GM13976 (cell line): ENCODE results near the gene JAG2.

ENCODE experiments used
- DNase-seq: peaks from one replicate; pipeline ENCODE4 v3.0.0; 2012; ENCODE audit warnings: low spot score
- in situ Hi-C: fragments of 300-500 bp; cut with MboI; formaldehyde crosslinking; loops from one replicate; pipeline ENCODE4 v1.12.0; 2022; ENCODE audit warnings: low sequenced_read_pairs, mixed read lengths, inconsistent platforms; ENCODE audit not compliant: unreplicated experiment
- TF ChIP-seq, protein P1 (sequence below): IDR thresholded peaks from 2 replicates; pipeline ENCODE4 v1.5.1; 2012; ENCODE audit warnings: borderline replicate concordance, mild to moderate bottlenecking; ENCODE audit not compliant: insufficient read depth; ENCODE audit errors: extremely low read depth, missing control alignments, control extremely low read depth

JAG2 gene

DNA sequence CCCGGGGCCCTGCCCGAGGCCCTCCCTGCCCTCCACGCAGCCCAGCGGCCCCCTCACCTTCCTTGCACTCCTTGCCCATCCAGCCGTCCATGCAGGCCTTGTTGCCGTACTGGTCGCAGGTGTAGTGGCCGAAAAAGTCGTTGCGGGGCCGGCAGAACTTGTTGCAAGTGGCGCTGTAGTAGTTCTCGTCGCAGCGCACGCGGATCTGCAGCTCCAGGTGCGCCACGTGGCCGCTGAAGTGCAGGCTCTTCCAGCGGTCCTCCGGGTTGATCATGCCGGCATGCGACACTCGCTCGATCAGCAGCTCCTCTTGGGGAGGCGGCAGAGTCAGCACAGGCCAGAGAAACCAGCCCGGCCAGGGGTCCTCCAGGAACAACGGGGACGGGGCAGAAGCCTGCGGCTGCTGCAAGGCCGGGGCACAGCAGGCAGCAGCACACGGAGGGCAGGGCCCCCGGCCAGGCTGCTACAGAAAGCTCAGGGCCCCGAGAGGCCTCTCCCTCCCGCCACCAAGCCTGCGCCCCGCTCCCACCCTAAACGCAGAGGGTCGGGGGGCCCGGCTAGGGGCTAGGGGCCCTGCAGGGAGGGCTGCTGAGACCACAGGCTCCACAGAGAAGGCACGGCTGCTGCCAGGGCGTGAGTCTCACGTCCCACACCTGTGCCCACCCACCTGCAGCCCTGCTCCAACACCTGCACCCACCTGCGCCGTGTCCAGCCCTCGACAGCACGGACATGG is 12.7 kb downstream of the JAG2 start:
- in situ Hi-C loops = no loop called here
- no peak for DNase-seq
- TF ChIP-seq, protein P1, sequence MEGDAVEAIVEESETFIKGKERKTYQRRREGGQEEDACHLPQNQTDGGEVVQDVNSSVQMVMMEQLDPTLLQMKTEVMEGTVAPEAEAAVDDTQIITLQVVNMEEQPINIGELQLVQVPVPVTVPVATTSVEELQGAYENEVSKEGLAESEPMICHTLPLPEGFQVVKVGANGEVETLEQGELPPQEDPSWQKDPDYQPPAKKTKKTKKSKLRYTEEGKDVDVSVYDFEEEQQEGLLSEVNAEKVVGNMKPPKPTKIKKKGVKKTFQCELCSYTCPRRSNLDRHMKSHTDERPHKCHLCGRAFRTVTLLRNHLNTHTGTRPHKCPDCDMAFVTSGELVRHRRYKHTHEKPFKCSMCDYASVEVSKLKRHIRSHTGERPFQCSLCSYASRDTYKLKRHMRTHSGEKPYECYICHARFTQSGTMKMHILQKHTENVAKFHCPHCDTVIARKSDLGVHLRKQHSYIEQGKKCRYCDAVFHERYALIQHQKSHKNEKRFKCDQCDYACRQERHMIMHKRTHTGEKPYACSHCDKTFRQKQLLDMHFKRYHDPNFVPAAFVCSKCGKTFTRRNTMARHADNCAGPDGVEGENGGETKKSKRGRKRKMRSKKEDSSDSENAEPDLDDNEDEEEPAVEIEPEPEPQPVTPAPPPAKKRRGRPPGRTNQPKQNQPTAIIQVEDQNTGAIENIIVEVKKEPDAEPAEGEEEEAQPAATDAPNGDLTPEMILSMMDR = no peak

DNA sequence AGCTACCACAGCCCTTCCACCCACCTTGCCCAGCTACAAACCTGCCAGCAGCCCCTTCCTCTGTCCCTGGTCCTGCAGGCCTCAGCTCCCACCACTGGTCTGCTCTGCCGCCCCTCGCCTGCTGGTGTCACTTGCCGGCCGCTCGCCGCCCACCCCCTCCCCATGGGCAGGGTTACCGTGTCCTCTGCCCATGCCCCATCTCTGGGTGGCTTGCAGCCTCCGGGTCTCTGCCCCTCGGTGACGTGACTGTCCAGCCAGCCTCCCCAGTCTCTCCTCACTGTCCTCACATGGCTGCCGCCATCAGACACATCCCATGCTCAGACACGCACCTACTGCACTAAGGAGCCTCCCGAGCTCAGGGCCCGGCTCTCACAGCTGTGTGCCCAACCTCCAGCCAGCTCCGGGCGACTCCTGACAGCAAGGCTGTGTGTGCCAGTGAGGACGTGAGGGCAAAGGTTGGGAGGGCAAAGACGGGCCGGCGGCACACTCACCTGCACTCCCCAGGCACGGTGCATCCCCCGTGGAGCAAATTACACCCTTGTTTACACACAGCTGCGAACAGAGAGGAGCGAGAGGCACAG is 13.4 kb downstream of the JAG2 start:
- in situ Hi-C loops = no loop called here
- TF ChIP-seq, protein P1 = no peak
- DNase-seq = no peak

- no peak for DNase-seq
- in situ Hi-C loops = no loop called here
- TF ChIP-seq, protein P1 = no peak
Measured at GRCh38 chr14:105154476-105154871, 14.1 kb downstream of the JAG2 start.

- no peak for DNase-seq
- in situ Hi-C loops = no loop called here
- TF ChIP-seq, protein P1 = no peak
Measured at GRCh38 chr14:105153739-105154475, 14.7 kb downstream of the JAG2 start.

GRCh38 chr14:105153331-105153731 is 15.2 kb downstream of the JAG2 start:
- TF ChIP-seq, protein P1 = no peak
- no peak for DNase-seq
- in situ Hi-C loops = no loop called here

DNA sequence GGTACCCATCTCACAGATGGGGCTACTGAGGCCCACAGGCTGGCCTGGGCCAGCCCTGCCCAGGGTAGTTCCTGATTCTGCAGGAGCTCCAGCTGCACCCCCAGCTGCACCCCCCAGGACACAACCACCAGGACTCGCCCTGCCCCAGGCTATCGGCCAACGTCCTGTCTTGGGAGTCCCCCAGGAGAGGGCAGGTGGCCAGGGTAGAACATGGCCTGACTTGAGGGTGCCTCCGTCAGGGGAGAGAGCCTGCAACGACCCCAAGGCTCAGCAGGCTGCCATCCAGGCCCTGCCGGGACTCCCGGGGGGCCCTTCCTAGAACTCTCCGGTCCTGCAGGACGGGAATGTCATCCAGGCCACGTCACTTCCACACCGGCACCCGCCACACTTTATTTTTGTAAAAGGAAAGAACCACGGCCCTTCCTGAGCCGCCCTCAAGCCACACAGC is 15.8 kb downstream of the JAG2 start:
- TF ChIP-seq, protein P1 = no peak
- in situ Hi-C loops = no loop called here
- DNase-seq = no peak
